Measurements from ENCODE around the gene HBS1L. TPM values are rescaled to one million over a fixed set of nuclear protein-coding genes. Genes with fewer than 3 reads are reported as not detected.

HBS1L gene
- total and polyA plus RNA-seq, 10 of the 15 experiments (the other 5 are each of a cell fraction or from before 2014, with no cell fraction given): 58.7 to 142 (median 78.8) TPM

- TF ChIP-seq JUNB (IDR thresholded peaks at IDR 0.05): no peak
- TF ChIP-seq FOXM1 (IDR thresholded peaks at IDR 0.05; ENCODE audit: low read depth, low read length): no peak
- TF ChIP-seq EP300 (IDR thresholded peaks at IDR 0.05; ENCODE audit: borderline replicate concordance in 1 of 2, control insufficient read depth in 1 of 2, low read depth in 2 of 2, low read length in 2 of 2): no peak
Observed at GRCh38 chr6:135072753-135073152, 18.1 kb upstream of the HBS1L start (continued).

- peaks cover 5% of the 10 kb centered on the region; the same call in 2 of the 3 replicates for H3K9me3 ChIP-seq (replicated peaks; ENCODE audit: control insufficient read depth, insufficient read depth, low read length)
- no peak for ATAC-seq
- intact Hi-C loops (cut with micrococcal nuclease; ENCODE audit: unreplicated experiment) (no loop called here), in situ Hi-C loops (cut with MboI) (no loop called here)
- no peaks in the 10 kb centered on the region for H4K20me1 ChIP-seq (ENCODE audit: control insufficient read depth, insufficient read depth)
- no peak overlapping the region for H3K9ac ChIP-seq (ENCODE audit: control insufficient read depth, insufficient read depth, low read length)
- RAD21 ChIA-PET (ENCODE audit: unreplicated experiment): no interaction called here
- TF ChIP-seq SMARCA5 (IDR thresholded peaks at IDR 0.05) (no peak), IKZF1 (conservative IDR thresholded peaks at IDR 0.05) (no peak), FOS (IDR thresholded peaks at IDR 0.05; ENCODE audit: borderline replicate concordance, extremely low read depth, insufficient read length) (no peak), POLR2A (IDR thresholded peaks at IDR 0.05; ENCODE audit: low read depth, low read length) (no peak), PAX5 (IDR thresholded peaks at IDR 0.05; ENCODE audit: borderline replicate concordance, low read depth, low read length) (no peak), CREB1 (IDR thresholded peaks at IDR 0.05; ENCODE audit: low read depth) (no peak), NFYA (IDR thresholded peaks at IDR 0.05; ENCODE audit: borderline replicate concordance, low read depth, low read length) (no peak), STAT3 (IDR thresholded peaks at IDR 0.05; ENCODE audit: low read depth, low read length) (no peak), RELA (IDR thresholded peaks at IDR 0.05; ENCODE audit: borderline replicate concordance, partially characterized antibody) (no peak), RFX5 (IDR thresholded peaks at IDR 0.05; ENCODE audit: low read depth, low read length) (no peak), BCL11A (IDR thresholded peaks at IDR 0.05; ENCODE audit: low read depth, low read length) (no peak), EP300 (IDR thresholded peaks at IDR 0.05; ENCODE audit: borderline replicate concordance in 1 of 2, control insufficient read depth in 1 of 2, low read depth in 2 of 2, low read length in 2 of 2) (no peak)
- no TSS peak for BruUV-seq (replicated peaks)
- POLR2A ChIA-PET: no interaction called here
- no peak overlapping the region for H2AFZ ChIP-seq (ENCODE audit: control insufficient read depth, low read depth, low read length)
- no peaks in the 10 kb centered on the region for H3K36me3 ChIP-seq (ENCODE audit: control insufficient read depth in 2 of 2, insufficient read depth in 2 of 2, low read length in 1 of 2)
- H3K4me1 ChIP-seq (ENCODE audit: control insufficient read depth, insufficient read depth, low read length): no peaks in the 10 kb centered on the region; the same call in 1 of the 2 replicates
- no peak overlapping the region for H3K27ac ChIP-seq (ENCODE audit: control insufficient read depth, insufficient read depth)
- no peak for FAIRE-seq
- H3K27me3 ChIP-seq (replicated peaks in 1 of 2; ENCODE audit: control insufficient read depth in 2 of 2, insufficient read depth in 2 of 2, low read length in 1 of 2): no peaks in the 10 kb centered on the region
- CTCF ChIA-PET: no interaction called here
- no peak for DNase-seq (ENCODE audit: low read depth, low spot score)
- no peak overlapping the region for H3K4me3 ChIP-seq
- H3K4me2 ChIP-seq (ENCODE audit: control insufficient read depth, insufficient read depth): no peak overlapping the region
- no peaks in the 10 kb centered on the region for H3K79me2 ChIP-seq (ENCODE audit: control insufficient read depth, insufficient read depth, low read length)
- SMC1A ChIA-PET (ENCODE audit: uncharacterized antibody, unreplicated experiment): interaction anchor here (0.5 to 1.4 kb wide), 4 partner anchors 9 to 16 kb away, joined by 3 to 5 read pairs (median 3); no protein-coding TSS in a partner anchor
Observed at GRCh38 chr6:135071541-135071940, 16.9 kb upstream of the HBS1L start.

Data from GM12878 (cell line).